Naive thymus-derived CD4-positive, alpha-beta T cell (primary cell): ENCODE results near the gene PPP4R3C. TPM values are rescaled to one million over a fixed set of nuclear protein-coding genes. Genes with fewer than 3 reads are reported as not detected.

Experiments used
- polyA plus RNA-seq, 2 donors: library from polyadenylated mRNA; unstranded; fragments of 300-500 nt; fragmentation: Illumina TruSeq; gene quantifications; one replicate each; pipeline ENCODE4 v1.2.3, GENCODE V29; 2021
- total RNA-seq, 6 experiments: library from RNA in 5 of 6; stranded (reverse) in 5 of 6; gene quantifications; 1 replicate in 5 of 6; 2 replicates in 1 of 6; pipeline ENCODE4 v1.2.3 and lab custom pipeline; 2021 to 2026

The PPP4R3C gene
- total and polyA plus RNA-seq, 7 experiments from 2014 or later = not detected

Other genes with a start within 250 kb of the PPP4R3C start
- gene DCAF8L2, start 127.0 kb upstream of the PPP4R3C start, total RNA-seq = not detected
- gene DCAF8L2, start 127.0 kb upstream of the PPP4R3C start, polyA plus RNA-seq = not detected